Left hindlimb (tissue), 1 donor: Measurements from ENCODE around the gene FADD.

ENCODE experiments used
- DNase-seq: peaks from one replicate; pipeline ENCODE4 v3.0.0-alpha.2; 2018

FADD gene

GRCh38 chr11:70240337-70240736 is 37.2 kb downstream of the FADD start:
- no peak for DNase-seq

GRCh38 chr11:70241709-70242108 is 38.6 kb downstream of the FADD start:
- no peak for DNase-seq

GRCh38 chr11:70242885-70243284 is 39.8 kb downstream of the FADD start:
- DNase-seq, result no peak

GRCh38 chr11:70243912-70244652 is 41.0 kb downstream of the FADD start:
- DNase-seq, result no peak

GRCh38 chr11:70244698-70245097 is 41.6 kb downstream of the FADD start:
- no peak for DNase-seq

GRCh38 chr11:70246196-70246595 is 43.1 kb downstream of the FADD start:
- no peak for DNase-seq

- no peak for DNase-seq
Measured at GRCh38 chr11:70247042-70247709, 44.1 kb downstream of the FADD start.

GRCh38 chr11:70247710-70248072 is 44.6 kb downstream of the FADD start:
- DNase-seq, result no peak

- DNase-seq, result peak; percentile 72
Measured at GRCh38 chr11:70250876-70251658, 48.0 kb downstream of the FADD start.

GRCh38 chr11:70251659-70252321 is 48.7 kb downstream of the FADD start:
- no peak for DNase-seq

GRCh38 chr11:70252844-70253243 is 49.7 kb downstream of the FADD start:
- no peak for DNase-seq

GRCh38 chr11:70255477-70256116 is 52.5 kb downstream of the FADD start:
- DNase-seq, result no peak
